HepG2 (cell line): ENCODE data around the gene FGF21. TPM values are rescaled to one million over a fixed set of nuclear protein-coding genes. Genes with fewer than 3 reads are reported as not detected.

Experiments used
- EZH2 ChIP-seq: conservative IDR thresholded peaks from 2 replicates; pipeline ENCODE4 v1.6.1; 2012; ENCODE audit warnings: mild to moderate bottlenecking, low read depth, low read length, moderate library complexity
- GTF3A ChIP-seq: sonication (generic); formaldehyde crosslinking; conservative IDR thresholded peaks from 2 replicates; pipeline ENCODE4 v1.4.0; 2020; ENCODE audit warnings: mild to moderate bottlenecking, missing genetic modification reagents
- GZF1 ChIP-seq: sonication (generic); formaldehyde crosslinking; IDR thresholded peaks from 2 replicates; pipeline ENCODE4 v1.5.1; 2020; ENCODE audit warnings: mild to moderate bottlenecking, missing genetic modification reagents
- IRF2 ChIP-seq: IDR thresholded peaks from 2 replicates; pipeline ENCODE4 v1.6.1; 2018; ENCODE audit warnings: missing genetic modification reagents, missing compliant biosample characterization
- KDM6A ChIP-seq: IDR thresholded peaks from 2 replicates; pipeline ENCODE4 v1.6.1; 2016; ENCODE audit warnings: low read depth
- MIXL1 ChIP-seq: IDR thresholded peaks from 2 replicates; pipeline ENCODE4 v1.6.1; 2016
- NBN ChIP-seq: fragments of 450-650 bp; conservative IDR thresholded peaks from 2 replicates; pipeline ENCODE4 v1.6.1; 2017
- PHB2 ChIP-seq: fragments of 450-650 bp; IDR thresholded peaks from 2 replicates; pipeline ENCODE4 v1.6.1; 2018; ENCODE audit not compliant: partially characterized antibody
- PRMT3 ChIP-seq: sonication (generic); formaldehyde crosslinking; IDR thresholded peaks from 2 replicates; pipeline ENCODE4 v1.8.1; 2022; ENCODE audit warnings: low read depth, mild to moderate bottlenecking, moderate library complexity, missing genetic modification reagents, borderline replicate concordance
- RAD21 ChIP-seq: fragments of 450-650 bp; formaldehyde crosslinking; IDR thresholded peaks from 2 replicates; pipeline ENCODE4 v1.5.0; 2020; ENCODE audit warnings: mild to moderate bottlenecking
- RCOR2 ChIP-seq: IDR thresholded peaks from 2 replicates; pipeline ENCODE4 v1.6.1; 2016; ENCODE audit warnings: missing biosample characterization, missing genetic modification reagents
- SKI ChIP-seq: fragments of 450-650 bp; IDR thresholded peaks from one replicate; pipeline ENCODE4 v1.6.1; 2018; ENCODE audit warnings: mild to moderate bottlenecking; ENCODE audit not compliant: partially characterized antibody
- ZNF737 ChIP-seq: sonication (generic); formaldehyde crosslinking; IDR thresholded peaks from 2 replicates; pipeline ENCODE4 v1.5.0; 2020; ENCODE audit warnings: missing genetic modification reagents, mild to moderate bottlenecking, borderline replicate concordance
- ZNF766 ChIP-seq: sonication (generic); formaldehyde crosslinking; IDR thresholded peaks from 2 replicates; pipeline ENCODE4 v1.5.0; 2020; ENCODE audit warnings: missing genetic modification reagents, borderline replicate concordance
- ZNF839 ChIP-seq: sonication (generic); formaldehyde crosslinking; IDR thresholded peaks from 2 replicates; pipeline ENCODE4 v1.4.0; 2020; ENCODE audit warnings: missing genetic modification reagents, mild to moderate bottlenecking, borderline replicate concordance
- ZNF878 ChIP-seq: sonication (generic); formaldehyde crosslinking; IDR thresholded peaks from 2 replicates; pipeline ENCODE4 v1.8.1; 2023; ENCODE audit warnings: mild to moderate bottlenecking, missing genetic modification reagents, moderate library complexity
- polyA plus RNA-seq, 8 experiments: library from polyadenylated mRNA; depleted of rRNA in 3 of 8; stranded (reverse) in 7 of 8; unstranded in 1 of 8; fragments of >200 nt; fragmentation: Illumina TruSeq in 4 of 8; extraction: Trizol in 4 of 8; gene quantifications; 2 replicates each; pipeline versions ENCODE4 v1.2.1 to v1.2.3, GENCODE V29; 2011 to 2016; ENCODE audit warnings: low read depth in 4 of 8, missing spikeins in 1 of 8, mixed read lengths in 1 of 8; ENCODE audit not compliant: insufficient read depth in 1 of 8
- total RNA-seq, 5 experiments: library from RNA; depleted of rRNA; stranded (reverse); fragments of >200 nt; fragmentation: Illumina TruSeq; extraction: Trizol; gene quantifications; 2 replicates each; pipeline ENCODE4 v1.2.3, GENCODE V29; 2016; ENCODE audit warnings: low read depth in 1 of 5
- TF ChIP-seq, protein P1 (sequence below): sonication (generic); formaldehyde crosslinking; IDR thresholded peaks from 2 replicates; pipeline ENCODE4 v1.8.1; 2023; ENCODE audit warnings: missing genetic modification reagents, inconsistent platforms, borderline replicate concordance
- TF ChIP-seq, protein P2 (sequence below): sonication (generic); formaldehyde crosslinking; IDR thresholded peaks from 2 replicates; pipeline ENCODE4 v1.5.1; 2020; ENCODE audit warnings: missing genetic modification reagents, mild to moderate bottlenecking, borderline replicate concordance
- TF ChIP-seq, protein P3 (sequence below): fragments of 450-650 bp; IDR thresholded peaks from 2 replicates; pipeline ENCODE4 v1.6.1; 2017
- TF ChIP-seq, protein P4 (sequence below): IDR thresholded peaks from 2 replicates; pipeline ENCODE4 v1.6.1; 2018; ENCODE audit warnings: missing genetic modification reagents
- TF ChIP-seq, protein P5 (sequence below): sonication (generic); formaldehyde crosslinking; IDR thresholded peaks from 2 replicates; pipeline ENCODE4 v1.8.0; 2022; ENCODE audit warnings: mild to moderate bottlenecking, missing genetic modification reagents, moderate library complexity
- TF ChIP-seq, protein P6 (sequence below): sonication (generic); formaldehyde crosslinking; conservative IDR thresholded peaks from 2 replicates; pipeline ENCODE4 v1.8.0; 2022; ENCODE audit warnings: low read depth, missing genetic modification reagents

Gene FGF21
- total and polyA plus RNA-seq, 2 of the 13 experiments (the other 11 are each of a cell fraction or from before 2014, with no cell fraction given): 0.17 TPM; not detected in 1

DNA sequence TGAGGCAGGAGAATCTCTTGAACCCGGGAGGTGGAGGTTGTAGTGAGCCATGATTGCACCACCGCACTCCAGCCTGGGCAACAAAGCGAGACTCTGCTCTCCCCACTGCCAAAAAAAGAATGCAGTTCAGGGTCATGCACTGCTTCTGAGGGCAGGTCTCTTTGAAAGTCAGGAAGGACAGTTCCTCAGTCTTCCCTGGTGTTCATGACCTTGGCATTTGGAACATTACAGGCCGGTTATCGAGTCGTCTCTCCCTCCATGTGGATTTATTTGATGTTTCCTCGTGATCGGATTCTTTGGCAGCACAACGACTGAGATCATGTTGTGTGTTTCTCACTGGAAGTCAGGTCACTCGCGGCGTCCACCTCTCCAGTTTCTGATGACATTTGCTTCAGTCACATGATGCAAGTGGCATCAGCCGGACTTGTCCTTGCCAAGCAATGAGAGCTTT is 17.2 kb downstream of the FGF21 start (continued):
- TF ChIP-seq, protein P1, sequence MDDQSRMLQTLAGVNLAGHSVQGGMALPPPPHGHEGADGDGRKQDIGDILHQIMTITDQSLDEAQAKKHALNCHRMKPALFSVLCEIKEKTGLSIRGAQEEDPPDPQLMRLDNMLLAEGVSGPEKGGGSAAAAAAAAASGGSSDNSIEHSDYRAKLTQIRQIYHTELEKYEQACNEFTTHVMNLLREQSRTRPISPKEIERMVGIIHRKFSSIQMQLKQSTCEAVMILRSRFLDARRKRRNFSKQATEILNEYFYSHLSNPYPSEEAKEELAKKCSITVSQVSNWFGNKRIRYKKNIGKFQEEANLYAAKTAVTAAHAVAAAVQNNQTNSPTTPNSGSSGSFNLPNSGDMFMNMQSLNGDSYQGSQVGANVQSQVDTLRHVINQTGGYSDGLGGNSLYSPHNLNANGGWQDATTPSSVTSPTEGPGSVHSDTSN (CRISPR knock-in tag): no peak
- 0 out of 2 replicates have a peak, but pooled peaks have one; percentile 13 for TF ChIP-seq MIXL1 (CRISPR knock-in tag)
- TF ChIP-seq, protein P2, sequence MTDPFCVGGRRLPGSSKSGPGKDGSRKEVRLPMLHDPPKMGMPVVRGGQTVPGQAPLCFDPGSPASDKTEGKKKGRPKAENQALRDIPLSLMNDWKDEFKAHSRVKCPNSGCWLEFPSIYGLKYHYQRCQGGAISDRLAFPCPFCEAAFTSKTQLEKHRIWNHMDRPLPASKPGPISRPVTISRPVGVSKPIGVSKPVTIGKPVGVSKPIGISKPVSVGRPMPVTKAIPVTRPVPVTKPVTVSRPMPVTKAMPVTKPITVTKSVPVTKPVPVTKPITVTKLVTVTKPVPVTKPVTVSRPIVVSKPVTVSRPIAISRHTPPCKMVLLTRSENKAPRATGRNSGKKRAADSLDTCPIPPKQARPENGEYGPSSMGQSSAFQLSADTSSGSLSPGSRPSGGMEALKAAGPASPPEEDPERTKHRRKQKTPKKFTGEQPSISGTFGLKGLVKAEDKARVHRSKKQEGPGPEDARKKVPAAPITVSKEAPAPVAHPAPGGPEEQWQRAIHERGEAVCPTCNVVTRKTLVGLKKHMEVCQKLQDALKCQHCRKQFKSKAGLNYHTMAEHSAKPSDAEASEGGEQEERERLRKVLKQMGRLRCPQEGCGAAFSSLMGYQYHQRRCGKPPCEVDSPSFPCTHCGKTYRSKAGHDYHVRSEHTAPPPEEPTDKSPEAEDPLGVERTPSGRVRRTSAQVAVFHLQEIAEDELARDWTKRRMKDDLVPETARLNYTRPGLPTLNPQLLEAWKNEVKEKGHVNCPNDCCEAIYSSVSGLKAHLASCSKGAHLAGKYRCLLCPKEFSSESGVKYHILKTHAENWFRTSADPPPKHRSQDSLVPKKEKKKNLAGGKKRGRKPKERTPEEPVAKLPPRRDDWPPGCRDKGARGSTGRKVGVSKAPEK (CRISPR knock-in tag): no peak
- peak; percentile 57; the same call in 1 of the 2 replicates for TF ChIP-seq IRF2 (CRISPR knock-in tag)
- TF ChIP-seq, protein P3, sequence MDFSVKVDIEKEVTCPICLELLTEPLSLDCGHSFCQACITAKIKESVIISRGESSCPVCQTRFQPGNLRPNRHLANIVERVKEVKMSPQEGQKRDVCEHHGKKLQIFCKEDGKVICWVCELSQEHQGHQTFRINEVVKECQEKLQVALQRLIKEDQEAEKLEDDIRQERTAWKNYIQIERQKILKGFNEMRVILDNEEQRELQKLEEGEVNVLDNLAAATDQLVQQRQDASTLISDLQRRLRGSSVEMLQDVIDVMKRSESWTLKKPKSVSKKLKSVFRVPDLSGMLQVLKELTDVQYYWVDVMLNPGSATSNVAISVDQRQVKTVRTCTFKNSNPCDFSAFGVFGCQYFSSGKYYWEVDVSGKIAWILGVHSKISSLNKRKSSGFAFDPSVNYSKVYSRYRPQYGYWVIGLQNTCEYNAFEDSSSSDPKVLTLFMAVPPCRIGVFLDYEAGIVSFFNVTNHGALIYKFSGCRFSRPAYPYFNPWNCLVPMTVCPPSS: no peak
- TF ChIP-seq KDM6A (CRISPR knock-in tag): 0 out of 2 replicates have a peak, but pooled peaks have one; percentile 21
- TF ChIP-seq, protein P4, sequence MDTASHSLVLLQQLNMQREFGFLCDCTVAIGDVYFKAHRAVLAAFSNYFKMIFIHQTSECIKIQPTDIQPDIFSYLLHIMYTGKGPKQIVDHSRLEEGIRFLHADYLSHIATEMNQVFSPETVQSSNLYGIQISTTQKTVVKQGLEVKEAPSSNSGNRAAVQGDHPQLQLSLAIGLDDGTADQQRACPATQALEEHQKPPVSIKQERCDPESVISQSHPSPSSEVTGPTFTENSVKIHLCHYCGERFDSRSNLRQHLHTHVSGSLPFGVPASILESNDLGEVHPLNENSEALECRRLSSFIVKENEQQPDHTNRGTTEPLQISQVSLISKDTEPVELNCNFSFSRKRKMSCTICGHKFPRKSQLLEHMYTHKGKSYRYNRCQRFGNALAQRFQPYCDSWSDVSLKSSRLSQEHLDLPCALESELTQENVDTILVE (CRISPR knock-in tag): no peak
- no peak for TF ChIP-seq GZF1 (CRISPR knock-in tag)
- no peak for TF ChIP-seq PRMT3 (CRISPR knock-in tag)
- TF ChIP-seq EZH2: no peak
- TF ChIP-seq GTF3A (CRISPR knock-in tag): no peak
- no peak for TF ChIP-seq ZNF766 (CRISPR knock-in tag)
- TF ChIP-seq RAD21: no peak
- TF ChIP-seq ZNF878 (CRISPR knock-in tag): no peak
- no peak for TF ChIP-seq ZNF737 (CRISPR knock-in tag)
- no peak for TF ChIP-seq PHB2
- TF ChIP-seq SKI: peak; percentile 98
- TF ChIP-seq, protein P5, sequence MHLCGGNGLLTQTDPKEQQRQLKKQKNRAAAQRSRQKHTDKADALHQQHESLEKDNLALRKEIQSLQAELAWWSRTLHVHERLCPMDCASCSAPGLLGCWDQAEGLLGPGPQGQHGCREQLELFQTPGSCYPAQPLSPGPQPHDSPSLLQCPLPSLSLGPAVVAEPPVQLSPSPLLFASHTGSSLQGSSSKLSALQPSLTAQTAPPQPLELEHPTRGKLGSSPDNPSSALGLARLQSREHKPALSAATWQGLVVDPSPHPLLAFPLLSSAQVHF (CRISPR knock-in tag): no peak
- TF ChIP-seq RCOR2 (CRISPR knock-in tag): no peak
- TF ChIP-seq, protein P6, sequence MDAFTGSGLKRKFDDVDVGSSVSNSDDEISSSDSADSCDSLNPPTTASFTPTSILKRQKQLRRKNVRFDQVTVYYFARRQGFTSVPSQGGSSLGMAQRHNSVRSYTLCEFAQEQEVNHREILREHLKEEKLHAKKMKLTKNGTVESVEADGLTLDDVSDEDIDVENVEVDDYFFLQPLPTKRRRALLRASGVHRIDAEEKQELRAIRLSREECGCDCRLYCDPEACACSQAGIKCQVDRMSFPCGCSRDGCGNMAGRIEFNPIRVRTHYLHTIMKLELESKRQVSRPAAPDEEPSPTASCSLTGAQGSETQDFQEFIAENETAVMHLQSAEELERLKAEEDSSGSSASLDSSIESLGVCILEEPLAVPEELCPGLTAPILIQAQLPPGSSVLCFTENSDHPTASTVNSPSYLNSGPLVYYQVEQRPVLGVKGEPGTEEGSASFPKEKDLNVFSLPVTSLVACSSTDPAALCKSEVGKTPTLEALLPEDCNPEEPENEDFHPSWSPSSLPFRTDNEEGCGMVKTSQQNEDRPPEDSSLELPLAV (CRISPR knock-in tag): no peak
- no peak for TF ChIP-seq ZNF839
- TF ChIP-seq NBN: no peak
